HCT116 (cell line): ENCODE measurements around the gene ACP4. TPM values are rescaled to one million over a fixed set of nuclear protein-coding genes. Genes with fewer than 3 reads are reported as not detected.

Experiments
- ATAC-seq: fragments of 200-7000 bp; cut with Tn5 transposase; 2 replicates; pipeline ENCODE4 v1.9.1; 2020; ENCODE audit warnings: mild to moderate bottlenecking, moderate library complexity
- BruUV-seq: library from RNA; stranded (reverse); fragments of 400-500 nt; replicated peaks from 2 replicates; lab custom pipeline; 2021; lab: Mats Ljungman, UMichigan
- CTCF ChIA-PET: fragments of 300-600 bp; sonication (Branson Sonifier 250); formaldehyde crosslinking; loops from one replicate; lab custom pipeline; 2021; ENCODE audit warnings: antibody characterized with exemption; lab: Charles Lee
- POLR2A ChIA-PET: fragments of 300-600, 350-600 bp; sonication (Branson Sonifier 250); formaldehyde crosslinking; loops from one replicate; lab custom pipeline; 2021; ENCODE audit warnings: antibody characterized with exemption; lab: Charles Lee
- RAD21 ChIA-PET, 2 experiments: fragments of 300-600 bp; sonication (Branson Sonifier 250); formaldehyde crosslinking; loops; one replicate each; lab custom pipeline; 2023; ENCODE audit warnings: low total read pairs in 2 of 2; ENCODE audit not compliant: uncharacterized antibody in 2 of 2, unreplicated experiment in 2 of 2, low non-redundant PET in 1 of 2; lab: Charles Lee
- DNase-seq: peaks from one replicate; pipeline ENCODE4 v3.0.0-alpha.2; 2010; ENCODE audit warnings: low read depth, low spot score
- H2AFZ ChIP-seq: fragments of 200-600 bp; shearing (Covaris generic), sonication (generic); 2 replicates; pipeline ENCODE4 v1.6.1; 2017; ENCODE audit warnings: low read depth, mixed run types, mixed read lengths, antibody characterized with exemption, low read length; ENCODE audit not compliant: poor library complexity, severe bottlenecking
- H3K27ac ChIP-seq: 2 replicates; pipeline ENCODE4 v1.5.1; 2012; ENCODE audit warnings: low read depth, low read length
- H3K27me3 ChIP-seq: fragments of 200-600 bp; sonication (generic); 2 replicates; pipeline ENCODE4 v1.6.1; 2016; ENCODE audit warnings: mixed run types, low read length, mixed read lengths; ENCODE audit not compliant: insufficient read depth
- H3K36me3 ChIP-seq, 2 experiments: fragments of 200-500 bp in 1 of 2; fragments of 200-600 bp in 1 of 2; sonication (Bioruptor generic) in 1 of 2; sonication (generic) in 1 of 2; 2 replicates each; pipeline versions ENCODE4 v1.5.1 to v1.6.1; 2014 to 2016; ENCODE audit warnings: low read length in 2 of 2, inconsistent platforms in 1 of 2, mixed read lengths in 1 of 2, mixed run types in 1 of 2; ENCODE audit not compliant: insufficient read depth in 2 of 2, control insufficient read depth in 1 of 2
- H3K4me1 ChIP-seq, 2 experiments: fragments of 200-600 bp in 1 of 2; sonication (generic) in 1 of 2; 2 replicates each; pipeline versions ENCODE4 v1.5.1 to v1.6.1; 2012 to 2017; ENCODE audit warnings: low read length in 2 of 2, inconsistent platforms in 1 of 2, mild to moderate bottlenecking in 1 of 2, mixed read lengths in 1 of 2, mixed run types in 1 of 2, moderate library complexity in 1 of 2; ENCODE audit not compliant: insufficient read depth in 2 of 2, control insufficient read depth in 1 of 2
- H3K4me2 ChIP-seq: fragments of 200-600 bp; sonication (generic); 2 replicates; pipeline ENCODE4 v1.6.1; 2017; ENCODE audit warnings: mixed run types, low read length, mixed read lengths
- H3K4me3 ChIP-seq, 2 experiments: fragments of 200-600 bp in 1 of 2; sonication (generic) in 1 of 2; replicated peaks in 1 of 2; 2 replicates each; pipeline ENCODE4 v1.5.1; 2011 to 2016; ENCODE audit warnings: low read length in 2 of 2, control low read depth in 1 of 2, low read depth in 1 of 2, mild to moderate bottlenecking in 1 of 2, mixed read lengths in 1 of 2, mixed run types in 1 of 2
- H3K79me2 ChIP-seq: fragments of 200-600 bp; sonication (generic); 2 replicates; pipeline ENCODE4 v1.6.1; 2017; ENCODE audit warnings: mild to moderate bottlenecking, mixed run types, low read length, moderate library complexity, mixed read lengths; ENCODE audit not compliant: insufficient read depth
- H3K9ac ChIP-seq: fragments of 200-600 bp; sonication (generic); 2 replicates; pipeline ENCODE4 v1.6.1; 2016; ENCODE audit warnings: low read length, mixed read lengths
- H3K9me2 ChIP-seq: fragments of 200-600 bp; sonication (generic), shearing (Covaris generic); 2 replicates; pipeline ENCODE4 v1.6.1; 2017; ENCODE audit warnings: mixed run types, mild to moderate bottlenecking, moderate library complexity; ENCODE audit not compliant: insufficient read depth
- H3K9me3 ChIP-seq, 2 experiments: fragments of 200-500 bp in 1 of 2; fragments of 200-600 bp in 1 of 2; sonication (Bioruptor generic) in 1 of 2; sonication (generic) in 1 of 2; 2 replicates each; pipeline ENCODE4 v1.6.1; 2014 to 2017; ENCODE audit warnings: low read length in 2 of 2, mixed read lengths in 2 of 2, inconsistent platforms in 1 of 2, low read depth in 1 of 2, mild to moderate bottlenecking in 1 of 2, mixed run types in 1 of 2, moderate library complexity in 1 of 2; ENCODE audit not compliant: control insufficient read depth in 1 of 2, insufficient read depth in 1 of 2
- H4K20me1 ChIP-seq: fragments of 200-600 bp; sonication (generic), shearing (Covaris generic); 2 replicates; pipeline ENCODE4 v1.6.1; 2017; ENCODE audit warnings: mixed run types, mild to moderate bottlenecking, moderate library complexity; ENCODE audit not compliant: insufficient read depth
- EZH2 ChIP-seq: fragments of 200-600 bp; sonication (generic); IDR thresholded peaks from 2 replicates; pipeline ENCODE4 v1.6.1; 2017; ENCODE audit warnings: antibody characterized with exemption, mixed run types
- SIN3A ChIP-seq: IDR thresholded peaks from 2 replicates; pipeline ENCODE4 v1.6.1; 2012; ENCODE audit warnings: low read depth
- ZFX ChIP-seq: fragments of 450-650 bp; IDR thresholded peaks from 2 replicates; pipeline ENCODE4 v1.6.1; 2017
- intact Hi-C: fragments of 100-400 bp; cut with micrococcal nuclease; formaldehyde crosslinking; loops from 2 replicates; pipeline ENCODE4 v1.10.0; 2022
- total RNA-seq: library from RNA; stranded (reverse); gene quantifications from one replicate; pipeline ENCODE4 v1.2.1, GENCODE V29; 2021; ENCODE audit not compliant: unreplicated experiment

ACP4 gene
- total RNA-seq, 1 experiment from 2014 or later, result not detected

- intact Hi-C loops, result no loop called here
- ChIA-PET RAD21 (no interaction called here), POLR2A (interaction anchor here (0.6 to 1.8 kb wide), 2 partner anchors 15 to 176 kb away, joined by 4 to 12 read pairs; no protein-coding TSS in a partner anchor), CTCF (no interaction called here)
- H3K4me3 ChIP-seq, result no peak overlapping the region
- no peaks in the 10 kb centered on the region for H3K36me3 ChIP-seq
- no peaks in the 10 kb centered on the region for H3K79me2 ChIP-seq
- no peak overlapping the region for H2AFZ ChIP-seq
- ATAC-seq (no peak), DNase-seq (no peak)
- BruUV-seq, result no TSS peak
- no peaks in the 10 kb centered on the region for H4K20me1 ChIP-seq
- TF ChIP-seq EZH2, result no peak
- TF ChIP-seq SIN3A, result no peak
- no peaks in the 10 kb centered on the region for H3K9me2 ChIP-seq
- peaks cover 0 to 7% of the 10 kb centered on the region in 2 experiments; a peak in 1 of 4 replicates for H3K9me3 ChIP-seq
- peaks cover 24 to 52% of the 10 kb centered on the region in 2 experiments for H3K4me1 ChIP-seq
- no peak overlapping the region; the same call in 1 of the 2 replicates for H3K4me2 ChIP-seq
- H3K9ac ChIP-seq, result no peak overlapping the region
- H3K27ac ChIP-seq, result no peak overlapping the region
- H3K27me3 ChIP-seq, result no peaks in the 10 kb centered on the region
These were observed 29.4 kb downstream of the ACP4 start for GRCh38 chr19:50819636-50820035.

- ATAC-seq (no peak), DNase-seq (no peak)
- Histone ChIP-seq H3K9me2 (no peaks in the 10 kb centered on the region), H3K36me3 (no peaks in the 10 kb centered on the region), H3K4me1 (peaks cover 24 to 52% of the 10 kb centered on the region in 2 experiments), H3K9me3 (peaks cover 0 to 6% of the 10 kb centered on the region in 2 experiments; a peak in 1 of 4 replicates), H4K20me1 (no peaks in the 10 kb centered on the region), H3K4me2 (peak overlapping the region; percentile 76), H3K27me3 (no peaks in the 10 kb centered on the region), H3K79me2 (no peaks in the 10 kb centered on the region), H3K4me3 (no peak overlapping the region), H3K9ac (0 out of 2 replicates have a peak overlapping the region, but pooled peaks have one; percentile 23), H3K27ac (no peak overlapping the region), H2AFZ (no peak overlapping the region)
- ChIA-PET RAD21 (interaction anchor here in 1 of 2 experiments (0.5 kb wide), 1 partner anchor 115 kb away, joined by 3 read pairs; no protein-coding TSS in a partner anchor), CTCF (no interaction called here), POLR2A (interaction anchor here (0.6 to 1.8 kb wide), 2 partner anchors 16 to 176 kb away, joined by 4 to 12 read pairs; no protein-coding TSS in a partner anchor)
- TF ChIP-seq SIN3A (no peak), ZFX (no peak)
- intact Hi-C loops, result no loop called here
- BruUV-seq, result no TSS peak
These were observed 29.9 kb downstream of the ACP4 start for GRCh38 chr19:50820086-50820485.
